Esophagus squamous epithelium (tissue), 4 donors: ENCODE data around the gene TREX2.

Experiments used
- CTCF ChIP-seq, 6 experiments: fragments of 450-650 bp in 4 of 6; fragments of 200-600 bp in 2 of 6; sonication (generic) in 2 of 6; IDR thresholded peaks; one replicate each; pipeline ENCODE4 v1.5.1; 2016 to 2019; ENCODE audit warnings: antibody characterized with exemption in 6 of 6, mild to moderate bottlenecking in 4 of 6, moderate library complexity in 4 of 6
- POLR2A ChIP-seq, 4 donors: fragments of 450-650 bp; IDR thresholded peaks; one replicate each; pipeline ENCODE4 v1.6.1; 2017; ENCODE audit warnings: antibody characterized with exemption in 4 of 4, mild to moderate bottlenecking in 4 of 4, moderate library complexity in 3 of 4

GRCh38 chrX:153445856-153446635, at the start of gene TREX2:
- TF ChIP-seq CTCF (IDR thresholded peaks at IDR 0.05), result no peak
- no peak for TF ChIP-seq POLR2A (IDR thresholded peaks at IDR 0.05)
